Measurements from ENCODE around the gene SPHK2.

GRCh38 chr19:48616491-48617056, 2.7 kb upstream of the SPHK2 start:
- TF ChIP-seq CTCF (IDR thresholded peaks at IDR 0.05) (no peak), POLR2AphosphoS5 (IDR thresholded peaks at IDR 0.05) (no peak), POLR2A (IDR thresholded peaks at IDR 0.05; ENCODE audit: low read depth) (no peak)

Measured in esophagus muscularis mucosa (tissue), 3 donors.